Activated gamma-delta T cell treated with Interleukin-2 at 50 U/mL for 16 hours (primary cell): ENCODE data around the gene LYPD6B.

ENCODE experiments used
- DNase-seq: peaks from one replicate; pipeline ENCODE4 v3.0.0-alpha.2; 2020

Gene LYPD6B

GRCh38 chr2:149038442-149039212, at the start of gene LYPD6B:
LYPD6B (plus strand) TSS chr2:149038699; CDS start chr2:149130949, 92,250 bp downstream.
- no peak for DNase-seq

- DNase-seq = peak; percentile 30
Measured at GRCh38 chr2:148989882-148990493, 48.5 kb upstream of the LYPD6B start.

DNA sequence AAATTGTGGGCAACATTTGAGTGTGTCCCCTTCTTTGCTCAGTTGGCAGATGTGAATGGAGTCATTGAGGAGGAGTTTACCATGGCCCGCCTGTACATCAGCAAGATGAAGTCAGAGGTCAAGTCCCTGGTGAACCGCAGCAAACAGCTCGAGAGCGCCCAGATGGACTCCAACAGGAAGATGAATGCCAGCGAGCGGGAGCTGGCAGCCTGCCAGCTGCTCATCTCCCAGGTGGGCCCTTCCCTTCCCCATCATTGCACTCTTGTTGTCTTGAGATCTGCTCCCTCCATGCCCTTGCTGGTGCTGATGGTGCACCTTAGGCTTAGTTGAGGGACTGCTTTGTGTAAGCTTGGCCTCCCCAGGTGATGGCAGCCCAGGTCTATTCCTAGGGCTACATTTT, 47.5 kb upstream of the LYPD6B start:
- no peak for DNase-seq

GRCh38 chr2:148992448-148992847, 46.1 kb upstream of the LYPD6B start:
- no peak for DNase-seq

- DNase-seq = no peak
Measured at GRCh38 chr2:148993351-148993750, 45.1 kb upstream of the LYPD6B start.

DNA sequence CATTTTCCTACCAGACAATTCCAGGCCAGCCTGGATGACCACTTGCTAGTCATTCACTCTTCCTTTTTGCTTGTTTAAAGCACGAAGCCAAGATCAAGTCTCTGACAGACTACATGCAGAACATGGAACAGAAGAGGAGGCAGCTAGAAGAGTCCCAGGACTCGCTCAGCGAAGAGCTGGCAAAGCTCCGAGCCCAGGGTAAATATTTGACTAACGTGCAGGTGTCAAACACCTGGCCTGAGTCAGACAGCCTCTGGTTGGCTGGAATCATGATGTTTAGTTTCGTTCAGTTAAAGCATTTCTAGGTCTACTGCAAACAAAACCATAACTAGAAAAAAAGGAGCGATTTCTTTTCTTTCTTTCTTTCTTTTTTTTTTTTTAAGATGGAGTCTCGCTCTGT, 44.2 kb upstream of the LYPD6B start:
- no peak for DNase-seq

- DNase-seq = no peak
Measured at GRCh38 chr2:148996805-148997204, 41.7 kb upstream of the LYPD6B start.

DNA sequence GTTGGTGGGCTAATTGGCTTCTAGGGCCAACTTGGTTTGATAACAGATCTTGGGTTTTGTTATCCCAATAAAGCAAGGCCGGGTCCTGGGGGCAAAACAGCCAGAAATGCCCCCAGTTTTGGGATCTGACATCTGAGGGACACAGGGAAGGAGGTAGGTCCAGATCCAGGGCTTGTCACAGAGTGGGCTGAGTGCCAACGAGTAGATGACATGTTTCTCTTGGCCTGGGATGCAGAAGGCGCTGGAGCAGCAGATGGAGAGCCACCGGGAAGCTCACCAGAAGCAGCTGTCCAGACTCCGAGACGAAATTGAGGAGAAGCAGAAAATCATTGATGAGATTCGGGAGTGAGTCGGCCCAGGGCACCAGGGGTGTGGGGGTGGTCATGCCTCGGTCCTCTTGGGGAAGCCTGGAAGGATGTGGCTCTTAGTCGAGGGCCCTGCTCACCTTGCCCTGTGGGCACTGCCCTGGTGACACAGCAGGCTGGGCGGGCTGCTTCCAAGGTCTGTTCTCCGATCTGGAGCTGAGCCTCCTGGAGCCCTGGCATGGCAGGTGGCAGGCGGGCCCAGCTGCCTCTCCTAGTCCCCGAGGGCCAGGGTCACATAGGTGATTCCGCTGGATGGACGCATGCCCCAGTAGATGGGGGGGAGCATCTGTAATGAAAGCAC, 40.2 kb upstream of the LYPD6B start:
- DNase-seq = no peak

DNA sequence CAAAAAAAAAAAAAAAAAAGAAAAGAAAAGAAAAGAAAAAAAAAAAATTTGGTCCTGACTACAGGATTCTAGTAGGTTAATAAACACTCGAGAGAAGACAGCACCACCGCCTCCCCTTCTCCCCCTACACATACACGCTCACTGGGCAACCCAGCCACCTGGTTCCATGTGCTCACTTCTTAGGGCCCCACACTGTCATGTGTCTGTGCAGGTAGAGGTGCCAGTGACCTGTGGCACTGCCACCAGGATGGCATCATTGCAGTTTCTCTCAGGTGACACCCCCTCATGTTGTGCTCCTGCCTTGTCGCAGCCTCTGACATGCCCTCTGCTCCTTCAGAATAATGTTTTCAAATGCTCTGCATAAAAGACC, 39.7 kb upstream of the LYPD6B start:
- DNase-seq = no peak

DNA sequence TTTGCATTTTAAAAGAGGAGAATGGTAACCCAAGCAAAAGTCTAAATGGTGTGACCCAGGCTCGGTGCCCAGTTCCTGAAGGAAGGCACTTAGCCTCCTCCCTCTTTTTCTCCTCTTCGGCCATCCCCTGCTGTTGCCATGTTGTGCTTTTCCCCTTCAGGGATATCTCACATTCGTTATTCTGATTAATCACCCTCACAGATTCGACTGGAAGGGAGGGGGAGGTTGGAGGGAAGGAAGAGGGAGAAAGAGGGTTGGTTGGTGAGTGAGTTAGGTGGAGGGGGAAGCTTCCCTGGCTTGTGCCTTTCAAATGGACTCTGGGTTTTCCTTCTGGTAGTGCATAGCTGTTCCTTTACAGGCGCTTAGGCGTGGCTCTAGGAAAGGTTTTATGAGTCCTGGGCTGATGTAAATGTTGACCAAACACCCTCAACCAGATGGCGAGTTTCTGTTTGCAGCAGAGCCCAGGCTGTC, 39.0 kb upstream of the LYPD6B start:
- no peak for DNase-seq

GRCh38 chr2:149000158-149000938, 38.2 kb upstream of the LYPD6B start:
- DNase-seq = no peak

- no peak for DNase-seq
Measured at GRCh38 chr2:149001496-149001895, 37.0 kb upstream of the LYPD6B start.

GRCh38 chr2:149002378-149002890, 36.1 kb upstream of the LYPD6B start:
- no peak for DNase-seq

DNA sequence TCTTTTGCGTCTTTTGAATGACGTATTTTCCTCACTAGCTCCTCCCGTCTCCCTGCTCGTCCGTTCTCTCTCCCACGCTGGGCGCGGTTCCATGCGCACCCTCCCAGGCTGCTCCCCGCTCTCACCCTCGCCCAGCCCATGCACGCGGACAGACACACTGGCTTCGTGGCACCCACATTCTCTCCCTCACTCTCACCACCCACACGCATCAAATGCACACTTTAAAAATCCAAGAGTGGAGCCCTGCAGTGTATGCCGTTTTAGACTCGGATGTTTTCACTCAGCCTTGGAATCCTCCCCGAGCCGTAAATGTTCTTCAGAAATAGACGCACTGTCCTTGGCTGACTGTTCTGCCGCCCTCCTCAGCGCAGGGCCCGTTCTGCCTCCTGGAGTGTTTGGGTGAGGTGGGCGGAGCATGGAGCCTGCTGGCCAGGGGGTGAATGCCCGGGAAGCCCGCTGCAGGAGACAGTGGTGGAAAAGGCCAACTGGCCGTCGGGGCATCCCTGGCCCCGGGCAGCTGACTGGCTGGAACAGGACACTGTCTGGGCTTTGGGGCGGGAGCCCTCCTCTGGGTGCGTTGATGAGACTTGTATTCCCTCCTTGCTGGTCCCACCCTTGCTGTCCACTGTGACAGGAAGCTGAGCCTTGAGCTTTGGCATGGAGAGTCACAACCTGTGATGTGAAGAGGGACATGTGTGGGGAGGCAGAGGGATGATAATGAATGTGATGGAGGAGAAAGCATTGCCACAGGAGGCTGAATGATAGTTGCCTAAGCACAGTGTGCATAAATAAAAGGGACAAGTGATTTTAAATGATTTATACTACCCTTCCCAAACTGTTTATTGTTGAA, 35.4 kb upstream of the LYPD6B start:
- no peak for DNase-seq

DNA sequence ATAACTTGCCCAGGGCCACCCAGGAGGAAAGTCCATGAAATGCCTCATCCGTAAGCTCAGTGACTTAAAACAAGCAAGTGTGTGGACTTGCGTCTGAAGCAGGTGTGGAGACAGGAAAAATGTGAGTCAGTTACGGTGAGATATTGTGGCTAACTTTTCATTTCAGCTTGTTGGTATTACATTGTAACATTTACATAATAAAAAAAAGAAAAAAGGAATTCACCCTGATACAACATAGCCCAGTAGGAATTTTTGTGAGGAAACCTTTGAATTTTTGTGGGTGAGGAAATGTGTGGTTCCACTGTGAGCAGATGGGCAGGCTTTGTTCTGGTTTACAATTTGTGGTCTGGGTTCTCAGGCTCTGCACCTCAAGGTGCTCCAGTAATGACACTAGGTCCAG, 33.7 kb upstream of the LYPD6B start:
- no peak for DNase-seq

DNA sequence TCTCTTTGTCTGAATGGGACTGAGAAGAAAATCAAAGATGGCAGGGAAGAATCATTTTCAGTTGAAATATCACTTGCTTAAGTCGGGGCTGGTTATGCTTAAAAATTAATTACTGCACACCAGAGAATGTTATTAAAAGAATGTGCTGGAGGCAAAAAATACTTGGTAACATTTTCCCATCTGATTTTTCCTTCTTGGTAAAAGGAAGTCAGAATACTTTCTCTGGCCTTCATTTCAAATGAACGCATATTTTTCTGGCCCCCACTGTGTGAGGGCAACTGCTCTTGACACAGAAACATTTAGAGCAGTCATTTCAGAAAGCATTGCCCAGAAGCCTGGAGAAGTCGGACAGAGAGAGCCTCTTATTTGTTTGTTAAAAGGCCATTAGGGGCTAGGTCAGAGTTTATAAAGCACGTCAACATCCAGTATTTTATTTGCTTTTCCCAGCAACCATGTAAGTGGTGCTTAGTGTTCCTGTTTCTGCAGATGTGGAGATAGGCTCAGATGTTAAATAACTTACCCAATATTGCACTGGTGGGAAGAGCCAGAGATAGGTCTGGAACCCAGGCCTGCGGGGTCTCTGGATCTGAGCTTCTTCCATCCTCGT, 32.9 kb upstream of the LYPD6B start:
- DNase-seq = no peak

DNA sequence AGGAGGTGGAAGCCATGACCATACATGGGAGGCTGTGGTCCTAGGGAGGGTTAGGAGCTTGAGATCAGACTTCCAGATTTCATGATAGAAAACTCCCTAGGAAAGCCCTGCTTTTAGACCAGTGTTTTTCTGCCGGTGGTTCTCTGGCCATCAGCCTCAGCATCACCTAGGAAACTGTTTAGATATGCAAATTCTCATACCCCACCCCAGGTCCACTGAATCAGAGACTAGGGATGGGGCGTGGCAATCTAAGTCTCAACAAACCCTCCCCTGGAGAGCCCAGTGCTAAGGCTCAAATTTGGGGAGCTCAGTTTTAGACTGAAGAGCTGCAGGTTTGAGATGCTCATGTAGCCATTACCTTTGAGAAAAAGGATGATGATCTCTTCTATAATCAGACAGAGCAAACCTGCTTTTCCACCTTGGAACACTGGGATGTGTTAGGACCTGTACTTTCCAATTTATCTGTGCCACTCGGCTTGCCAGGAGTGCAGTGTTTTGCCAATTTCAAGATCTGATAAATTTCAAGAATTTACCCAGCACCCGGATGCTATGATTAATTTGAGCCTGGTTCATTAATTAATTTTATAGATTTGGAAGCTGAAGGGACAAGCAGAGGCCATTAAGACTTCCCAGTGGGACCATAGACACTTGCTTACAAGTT, 31.5 kb upstream of the LYPD6B start:
- DNase-seq = no peak

DNA sequence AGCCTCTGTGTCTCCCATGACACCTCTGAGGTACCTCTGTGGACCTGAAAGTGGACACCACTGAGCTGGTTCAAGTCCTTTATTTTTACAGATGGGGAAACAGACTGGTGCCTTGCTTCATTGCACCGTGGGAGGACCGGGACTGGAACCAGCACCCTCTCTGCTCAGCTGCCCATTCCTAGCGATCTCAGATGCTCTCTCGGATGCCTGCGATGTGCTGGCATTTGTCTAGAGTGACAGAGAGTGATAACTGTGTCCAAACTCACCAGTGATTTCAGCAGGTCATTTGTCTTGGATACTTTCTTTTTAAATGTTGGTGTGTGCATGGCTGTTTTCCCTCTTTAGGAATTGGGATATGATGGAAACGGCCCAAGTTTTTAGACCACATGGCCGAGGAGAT, 30.1 kb upstream of the LYPD6B start:
- no peak for DNase-seq

DNA sequence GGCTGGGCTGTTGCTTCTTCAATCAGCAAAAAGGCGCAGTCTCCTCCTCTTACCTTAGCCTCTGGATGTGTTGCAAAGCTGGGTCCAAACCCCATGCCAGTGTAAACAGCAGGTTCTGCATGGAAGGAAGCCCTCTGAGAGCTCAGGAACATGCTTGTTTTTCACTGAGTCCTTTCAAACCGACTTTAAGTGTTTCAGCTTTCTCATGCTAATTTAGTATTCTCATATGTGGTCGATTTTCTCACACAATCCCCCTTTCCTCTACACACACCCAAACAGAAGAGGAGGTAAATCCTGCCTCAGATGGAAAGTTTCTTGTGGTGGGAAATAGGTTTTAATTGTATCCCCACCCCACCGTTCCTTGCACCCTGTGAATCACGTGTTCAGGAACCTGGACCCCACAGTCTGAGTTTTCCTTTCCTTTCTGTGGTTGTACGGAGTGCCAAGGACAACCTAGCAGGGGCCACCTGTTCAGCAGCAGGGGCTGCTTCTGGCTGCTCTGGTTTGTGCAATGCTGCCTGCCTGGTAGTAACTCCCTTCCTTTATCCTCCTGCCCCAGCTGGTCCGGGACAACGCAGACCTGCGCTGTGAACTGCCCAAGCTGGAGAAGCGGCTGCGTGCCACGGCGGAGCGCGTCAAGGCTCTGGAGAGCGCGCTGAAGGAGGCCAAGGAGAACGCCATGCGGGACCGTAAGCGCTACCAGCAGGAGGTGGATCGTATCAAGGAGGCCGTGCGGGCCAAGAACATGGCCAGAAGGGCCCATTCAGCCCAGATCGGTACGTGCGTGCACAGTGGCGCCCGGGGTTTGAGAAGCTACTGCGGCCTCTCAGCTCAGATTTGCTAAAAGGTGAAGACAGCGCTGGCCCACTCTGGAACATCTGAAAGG, 28.7 kb upstream of the LYPD6B start:
- no peak for DNase-seq

GRCh38 chr2:149012545-149012944, 26.0 kb upstream of the LYPD6B start:
- DNase-seq = no peak
